ENCODE measurements around the gene CYP17A1.
A peak's percentile ranks its signal among the peaks of the same experiment; 100 is the strongest.
"Not testable (repeated sequence)": the region's sequence is repeated elsewhere in the genome, so short reads cannot be mapped to it uniquely, and the experiment has no call there.

The CYP17A1 gene

GRCh38 chr10:102820008-102820407, 17.2 kb downstream of the CYP17A1 start:
- H3K4me3 Mint-ChIP-seq, DNase-seq, H3K27ac Mint-ChIP-seq, ATAC-seq, H3K27me3 Mint-ChIP-seq, H3K4me1 Mint-ChIP-seq, H3K9me3 Mint-ChIP-seq: not testable (repeated sequence)

- no peak overlapping the region for H3K27ac Mint-ChIP-seq
Measured at GRCh38 chr10:102819054-102819453, 18.2 kb downstream of the CYP17A1 start.

GRCh38 chr10:102817175-102817574, 20.0 kb downstream of the CYP17A1 start:
- Mint-ChIP-seq H3K9me3 (no peaks in the 10 kb centered on the region), H3K4me3 (no peak overlapping the region), H3K4me1 (peaks cover 10% of the 10 kb centered on the region), H3K27ac (no peak overlapping the region), H3K27me3 (no peaks in the 10 kb centered on the region)
- DNase-seq (no peak), ATAC-seq (no peak)

More at GRCh38 chr10:102819054-102819453, 18.2 kb downstream of the CYP17A1 start:
- no peak for DNase-seq
- Mint-ChIP-seq H3K4me3 (no peak overlapping the region), H3K4me1 (no peaks in the 10 kb centered on the region), H3K9me3 (no peaks in the 10 kb centered on the region), H3K27me3 (no peaks in the 10 kb centered on the region)
- ATAC-seq, result no peak

- H3K27me3 Mint-ChIP-seq, result no peaks in the 10 kb centered on the region
- H3K9me3 Mint-ChIP-seq, result no peaks in the 10 kb centered on the region
- H3K27ac Mint-ChIP-seq, result peak overlapping the region; percentile 60 to 75
- ATAC-seq (no peak), DNase-seq (no peak)
- peaks cover 15% of the 10 kb centered on the region for H3K4me1 Mint-ChIP-seq
- H3K4me3 Mint-ChIP-seq, result no peak overlapping the region
Measured at GRCh38 chr10:102815790-102816549, 21.2 kb downstream of the CYP17A1 start.

GRCh38 chr10:102814873-102815661, 22.1 kb downstream of the CYP17A1 start:
- ATAC-seq (no peak), DNase-seq (no peak)
- Mint-ChIP-seq H3K27ac (peak overlapping the region; percentile 48 to 75), H3K4me3 (no peak overlapping the region), H3K27me3 (no peaks in the 10 kb centered on the region), H3K9me3 (no peaks in the 10 kb centered on the region), H3K4me1 (peaks cover 15% of the 10 kb centered on the region)

- H3K27ac Mint-ChIP-seq, result no peak overlapping the region
- no peaks in the 10 kb centered on the region for H3K27me3 Mint-ChIP-seq
- DNase-seq (no peak), ATAC-seq (no peak)
- no peak overlapping the region for H3K4me3 Mint-ChIP-seq
- H3K9me3 Mint-ChIP-seq, result no peaks in the 10 kb centered on the region
- H3K4me1 Mint-ChIP-seq, result peaks cover 15% of the 10 kb centered on the region
Measured at GRCh38 chr10:102814453-102814871, 22.8 kb downstream of the CYP17A1 start.

- Mint-ChIP-seq H3K9me3 (no peaks in the 10 kb centered on the region), H3K27me3 (no peaks in the 10 kb centered on the region), H3K4me3 (no peak overlapping the region), H3K4me1 (peaks cover 15% of the 10 kb centered on the region), H3K27ac (peak overlapping the region; percentile 74 to 84)
- ATAC-seq (no peak), DNase-seq (no peak)
Measured at GRCh38 chr10:102813734-102814452, 23.3 kb downstream of the CYP17A1 start.

- DNase-seq, result no peak
- H3K4me1 Mint-ChIP-seq, result peaks cover 23% of the 10 kb centered on the region
- H3K27ac Mint-ChIP-seq, result peak overlapping the region in 1 of 2 donors; percentile 84
- no peaks in the 10 kb centered on the region for H3K9me3 Mint-ChIP-seq
- ATAC-seq, result no peak
- no peak overlapping the region for H3K4me3 Mint-ChIP-seq
- no peaks in the 10 kb centered on the region for H3K27me3 Mint-ChIP-seq
Measured at GRCh38 chr10:102813017-102813541, 24.1 kb downstream of the CYP17A1 start.

GRCh38 chr10:102812231-102812876, 24.9 kb downstream of the CYP17A1 start:
- Mint-ChIP-seq H3K4me3 (peak overlapping the region in 1 of 2 donors; percentile 22), H3K27ac (peak overlapping the region; percentile 64 to 94), H3K4me1 (peaks cover 24% of the 10 kb centered on the region), H3K27me3 (no peaks in the 10 kb centered on the region), H3K9me3 (no peaks in the 10 kb centered on the region)
- DNase-seq, result no peak
- ATAC-seq, result peak; percentile 70

GRCh38 chr10:102811346-102811745, 25.9 kb downstream of the CYP17A1 start:
- Mint-ChIP-seq H3K27me3 (no peaks in the 10 kb centered on the region), H3K9me3 (no peaks in the 10 kb centered on the region), H3K4me1 (peaks cover 29% of the 10 kb centered on the region), H3K4me3 (no peak overlapping the region), H3K27ac (no peak overlapping the region)
- ATAC-seq (no peak), DNase-seq (no peak)

GRCh38 chr10:102808380-102808779, 28.8 kb downstream of the CYP17A1 start:
- H3K9me3 Mint-ChIP-seq, result no peaks in the 10 kb centered on the region
- peak overlapping the region in 1 of 2 donors; percentile 91 for H3K27ac Mint-ChIP-seq
- H3K27me3 Mint-ChIP-seq, result no peaks in the 10 kb centered on the region
- peaks cover 39% of the 10 kb centered on the region for H3K4me1 Mint-ChIP-seq
- DNase-seq (no peak), ATAC-seq (no peak)
- H3K4me3 Mint-ChIP-seq, result no peak overlapping the region

GRCh38 chr10:102804382-102805055, 32.7 kb downstream of the CYP17A1 start:
- ATAC-seq, result no peak
- H3K4me1 Mint-ChIP-seq, result peaks cover 56% of the 10 kb centered on the region
- no peaks in the 10 kb centered on the region for H3K9me3 Mint-ChIP-seq
- no peak for DNase-seq
- H3K4me3 Mint-ChIP-seq, result no peak overlapping the region
- peak overlapping the region; percentile 62 to 78 for H3K27ac Mint-ChIP-seq
- no peaks in the 10 kb centered on the region for H3K27me3 Mint-ChIP-seq

- Mint-ChIP-seq H3K4me3 (peak overlapping the region; percentile 55 to 73), H3K9me3 (no peaks in the 10 kb centered on the region), H3K27me3 (no peaks in the 10 kb centered on the region), H3K27ac (peak overlapping the region; percentile 90 to 94), H3K4me1 (peaks cover 47% of the 10 kb centered on the region)
- ATAC-seq (peak; percentile 92), DNase-seq (peak in 1 of 2 donors; percentile 23)
Measured at GRCh38 chr10:102802920-102803534, 34.2 kb downstream of the CYP17A1 start.

GRCh38 chr10:102801978-102802377, 35.2 kb downstream of the CYP17A1 start:
- peaks cover 53% of the 10 kb centered on the region for H3K4me1 Mint-ChIP-seq
- no peaks in the 10 kb centered on the region for H3K9me3 Mint-ChIP-seq
- no peak for DNase-seq
- no peaks in the 10 kb centered on the region for H3K27me3 Mint-ChIP-seq
- peak overlapping the region; percentile 0 to 90 for H3K27ac Mint-ChIP-seq
- ATAC-seq, result no peak
- H3K4me3 Mint-ChIP-seq, result peak overlapping the region; percentile 0 to 44
